Bronchial epithelial cell (primary cell): Measurements from ENCODE around the gene ANXA3. TPM values are rescaled to one million over a fixed set of nuclear protein-coding genes. Genes with fewer than 3 reads are reported as not detected.
A peak's percentile ranks its signal among the peaks of the same experiment; 100 is the strongest.
"Not testable (repeated sequence)": the region's sequence is repeated elsewhere in the genome, so short reads cannot be mapped to it uniquely, and the experiment has no call there.

Source experiments
- DNase-seq: peaks from one replicate; pipeline ENCODE4 v3.0.0-alpha.2; 2010; ENCODE audit warnings: low read depth
- FAIRE-seq: peaks from 2 replicates; lab custom pipeline; 2011; peaks lifted over from hg19 to GRCh38; lab: Jason Lieb, UNC
- H3K27me3 ChIP-seq: 2 replicates; pipeline ENCODE4 v1.5.1; 2011; ENCODE audit warnings: low read length; ENCODE audit not compliant: control insufficient read depth, insufficient read depth
- H3K36me3 ChIP-seq: 2 replicates; pipeline ENCODE4 v1.5.1; 2011; ENCODE audit warnings: low read length; ENCODE audit not compliant: control insufficient read depth, insufficient read depth
- H3K4me3 ChIP-seq: 2 replicates; pipeline ENCODE4 v1.5.1; 2011; ENCODE audit warnings: mild to moderate bottlenecking, low read depth, low read length, control low read depth
- CTCF ChIP-seq: IDR thresholded peaks from 2 replicates; pipeline ENCODE4 v1.5.1; 2011; ENCODE audit warnings: mild to moderate bottlenecking, moderate library complexity, low read length, control low read depth, inconsistent platforms; ENCODE audit not compliant: insufficient read depth, severe bottlenecking
- total RNA-seq: library from RNA; depleted of rRNA; stranded (reverse); fragments of >200 nt; gene quantifications from 2 replicates; pipeline ENCODE4 v1.2.1, GENCODE V29; 2014

ANXA3 gene
- total RNA-seq, 1 donor from 2014 or later = 705 TPM

- FAIRE-seq = no peak
- Histone ChIP-seq H3K4me3 (no peak overlapping the region), H3K27me3 (no peaks in the 10 kb centered on the region), H3K36me3 (peaks cover 22% of the 10 kb centered on the region)
- DNase-seq = no peak
- no peak for TF ChIP-seq CTCF
These were observed 34.1 kb downstream of the ANXA3 start for GRCh38 chr4:78585633-78586032.

- FAIRE-seq (no peak), DNase-seq (no peak)
- no peaks in the 10 kb centered on the region for H3K27me3 ChIP-seq
- TF ChIP-seq CTCF = no peak
- peaks cover 19% of the 10 kb centered on the region for H3K36me3 ChIP-seq
- H3K4me3 ChIP-seq = no peak overlapping the region
These were observed 37.5 kb downstream of the ANXA3 start for GRCh38 chr4:78588894-78589545.

DNA sequence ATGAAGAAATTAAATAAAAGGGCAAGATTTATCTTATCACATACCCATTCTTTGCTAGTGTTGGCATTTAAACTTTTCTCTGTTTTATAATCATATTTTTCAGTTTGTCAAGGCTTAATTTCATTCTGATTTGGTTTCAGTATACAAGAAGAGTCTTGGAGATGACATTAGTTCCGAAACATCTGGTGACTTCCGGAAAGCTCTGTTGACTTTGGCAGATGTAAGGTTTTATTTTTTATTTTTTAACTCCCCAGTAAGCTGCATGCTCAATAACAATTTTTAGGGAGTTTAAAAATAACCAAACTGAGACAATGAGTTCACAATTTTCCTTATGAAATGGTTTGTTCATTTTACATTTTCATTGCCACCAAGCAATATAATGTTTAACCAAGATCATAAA, 39.8 kb downstream of the ANXA3 start:
- DNase-seq (no peak), FAIRE-seq (no peak)
- Histone ChIP-seq H3K27me3 (no peaks in the 10 kb centered on the region), H3K4me3 (no peak overlapping the region), H3K36me3 (peaks cover 20% of the 10 kb centered on the region)
- TF ChIP-seq CTCF = no peak

DNA sequence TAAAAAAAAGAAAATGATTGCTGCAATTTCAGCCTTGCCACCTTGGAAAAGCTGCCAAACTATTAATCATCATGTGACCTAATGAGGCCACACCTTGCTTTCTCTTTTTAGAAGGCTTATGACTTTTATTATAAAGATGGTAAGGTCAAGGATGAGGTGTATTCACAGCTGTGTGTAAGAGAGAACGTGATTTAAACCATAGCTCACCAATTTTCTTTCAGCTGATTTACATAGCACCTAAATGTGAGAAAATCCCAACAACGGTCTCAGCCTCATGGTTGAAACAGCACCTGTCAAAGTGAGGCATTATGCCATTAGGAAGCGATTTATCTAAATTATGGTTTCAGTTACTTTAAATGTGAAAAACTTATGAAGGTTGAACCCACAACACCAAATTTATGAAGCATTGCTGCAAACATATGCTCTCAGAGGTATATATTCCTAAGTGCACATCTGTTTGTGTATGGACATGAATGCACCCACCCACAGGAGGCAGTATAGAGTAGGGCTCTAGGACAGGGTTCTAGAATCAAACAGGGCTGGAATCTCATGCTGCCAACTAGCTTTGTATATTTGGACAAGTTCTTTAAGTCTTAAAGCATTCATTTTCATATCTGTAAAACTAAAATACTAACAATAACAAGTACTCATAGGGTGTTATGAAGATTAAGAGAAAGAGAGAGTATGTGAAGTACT, 40.7 kb downstream of the ANXA3 start:
- Histone ChIP-seq H3K36me3 (peaks cover 13% of the 10 kb centered on the region), H3K27me3 (no peaks in the 10 kb centered on the region), H3K4me3 (no peak overlapping the region)
- FAIRE-seq = no peak
- peak; percentile 78 for DNase-seq
- peak; percentile 27 for TF ChIP-seq CTCF

- H3K4me3 ChIP-seq = no peak overlapping the region
- FAIRE-seq (no peak), DNase-seq (no peak)
- H3K36me3 ChIP-seq = peaks cover 17% of the 10 kb centered on the region
- H3K27me3 ChIP-seq = no peaks in the 10 kb centered on the region
- no peak for TF ChIP-seq CTCF
These were observed 44.7 kb downstream of the ANXA3 start for GRCh38 chr4:78596111-78596742.

GRCh38 chr4:78598431-78598830, 46.9 kb downstream of the ANXA3 start:
- not testable (repeated sequence) for DNase-seq, FAIRE-seq, H3K27me3 ChIP-seq, H3K4me3 ChIP-seq
- H3K36me3 ChIP-seq = peaks cover 15% of the 10 kb centered on the region
